Measurements from ENCODE around the gene PDE3A.

Gene PDE3A

DNA sequence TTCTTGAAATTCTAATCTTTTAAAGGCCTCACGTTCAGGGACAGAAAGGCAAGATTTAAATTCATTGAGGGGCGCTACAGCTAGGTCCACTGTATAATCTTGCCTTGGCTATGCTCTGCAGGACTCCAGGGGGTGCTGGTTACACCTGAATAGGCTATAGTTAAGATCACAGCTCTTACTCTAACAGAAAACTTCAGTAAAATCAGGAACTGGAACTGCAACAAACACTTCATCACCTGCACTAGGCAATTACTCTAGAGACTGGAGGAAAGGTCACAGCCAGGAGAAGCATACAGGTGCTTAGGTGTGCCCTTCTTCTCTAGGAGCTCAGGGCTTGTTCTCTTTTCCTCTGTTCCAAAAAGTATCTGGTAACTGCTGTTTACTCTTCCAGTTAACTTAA is 347.7 kb downstream of the PDE3A start:
- Histone ChIP-seq H3K9me3 (ENCODE audit: insufficient read depth, low read depth, low read length) (no peaks in the 10 kb centered on the region), H3K4me3 (ENCODE audit: low read length, poor library complexity, severe bottlenecking) (no peak overlapping the region), H4K20me1 (ENCODE audit: insufficient read depth, low read length, poor library complexity, severe bottlenecking) (no peaks in the 10 kb centered on the region), H3F3A (ENCODE audit: low read depth) (no peaks in the 10 kb centered on the region), H3K4me2 (ENCODE audit: low read depth, low read length, poor library complexity, severe bottlenecking) (no peak overlapping the region), H3K9ac (ENCODE audit: low read depth, low read length, poor library complexity, severe bottlenecking) (no peak overlapping the region), H2AFZ (ENCODE audit: low read length) (no peak overlapping the region), H3K79me2 (ENCODE audit: insufficient read depth, low read length) (no peaks in the 10 kb centered on the region), H3K27me3 (ENCODE audit: insufficient read depth, low read length, poor library complexity, severe bottlenecking) (no peaks in the 10 kb centered on the region), H3K36me3 (ENCODE audit: insufficient read depth, low read length) (no peaks in the 10 kb centered on the region), H3K9me2 (replicated peaks; ENCODE audit: low read depth, low read length) (no peaks in the 10 kb centered on the region), H3K4me1 (ENCODE audit: insufficient read depth, low read length, poor library complexity, severe bottlenecking) (no peaks in the 10 kb centered on the region)
- no peak for TF ChIP-seq EZH2phosphoT487 (IDR thresholded peaks at IDR 0.05; ENCODE audit: borderline replicate concordance)
- TF ChIP-seq, protein P1, sequence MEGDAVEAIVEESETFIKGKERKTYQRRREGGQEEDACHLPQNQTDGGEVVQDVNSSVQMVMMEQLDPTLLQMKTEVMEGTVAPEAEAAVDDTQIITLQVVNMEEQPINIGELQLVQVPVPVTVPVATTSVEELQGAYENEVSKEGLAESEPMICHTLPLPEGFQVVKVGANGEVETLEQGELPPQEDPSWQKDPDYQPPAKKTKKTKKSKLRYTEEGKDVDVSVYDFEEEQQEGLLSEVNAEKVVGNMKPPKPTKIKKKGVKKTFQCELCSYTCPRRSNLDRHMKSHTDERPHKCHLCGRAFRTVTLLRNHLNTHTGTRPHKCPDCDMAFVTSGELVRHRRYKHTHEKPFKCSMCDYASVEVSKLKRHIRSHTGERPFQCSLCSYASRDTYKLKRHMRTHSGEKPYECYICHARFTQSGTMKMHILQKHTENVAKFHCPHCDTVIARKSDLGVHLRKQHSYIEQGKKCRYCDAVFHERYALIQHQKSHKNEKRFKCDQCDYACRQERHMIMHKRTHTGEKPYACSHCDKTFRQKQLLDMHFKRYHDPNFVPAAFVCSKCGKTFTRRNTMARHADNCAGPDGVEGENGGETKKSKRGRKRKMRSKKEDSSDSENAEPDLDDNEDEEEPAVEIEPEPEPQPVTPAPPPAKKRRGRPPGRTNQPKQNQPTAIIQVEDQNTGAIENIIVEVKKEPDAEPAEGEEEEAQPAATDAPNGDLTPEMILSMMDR (conservative IDR thresholded peaks at IDR 0.05; ENCODE audit: low read length) = peak; percentile 42; the same call in 1 of the 2 replicates

DNA sequence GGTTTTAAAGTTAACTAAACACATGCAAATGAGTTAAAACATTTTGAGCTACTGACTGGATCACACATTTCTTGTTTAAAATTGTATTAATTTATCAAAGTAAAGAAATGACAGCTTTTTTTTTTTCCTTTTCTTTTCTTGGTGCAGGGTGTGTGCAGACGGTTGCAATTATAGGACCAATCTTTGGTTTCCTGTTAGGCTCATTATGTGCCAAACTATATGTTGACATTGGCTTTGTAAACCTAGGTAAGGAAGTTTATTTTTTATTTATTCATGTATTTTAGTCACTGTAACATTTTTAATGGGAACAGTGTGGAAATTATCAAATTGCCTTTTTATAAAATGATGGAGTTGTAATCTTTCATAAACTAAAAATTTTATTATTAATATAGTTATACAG is 348.6 kb downstream of the PDE3A start:
- no peaks in the 10 kb centered on the region for H3K36me3 ChIP-seq (ENCODE audit: insufficient read depth, low read length)
- H3K9ac ChIP-seq (ENCODE audit: low read depth, low read length, poor library complexity, severe bottlenecking) = no peak overlapping the region
- H3K79me2 ChIP-seq (ENCODE audit: insufficient read depth, low read length) = no peaks in the 10 kb centered on the region
- TF ChIP-seq, protein P1 (conservative IDR thresholded peaks at IDR 0.05; ENCODE audit: low read length) = no peak
- no peaks in the 10 kb centered on the region for H3K9me3 ChIP-seq (ENCODE audit: insufficient read depth, low read depth, low read length)
- H3K4me1 ChIP-seq (ENCODE audit: insufficient read depth, low read length, poor library complexity, severe bottlenecking) = no peaks in the 10 kb centered on the region
- no peak overlapping the region for H3K4me3 ChIP-seq (ENCODE audit: low read length, poor library complexity, severe bottlenecking)
- no peaks in the 10 kb centered on the region for H3K27me3 ChIP-seq (ENCODE audit: insufficient read depth, low read length, poor library complexity, severe bottlenecking)
- no peaks in the 10 kb centered on the region for H4K20me1 ChIP-seq (ENCODE audit: insufficient read depth, low read length, poor library complexity, severe bottlenecking)
- H3F3A ChIP-seq (ENCODE audit: low read depth) = no peaks in the 10 kb centered on the region
- H3K9me2 ChIP-seq (replicated peaks; ENCODE audit: low read depth, low read length) = no peaks in the 10 kb centered on the region
- no peak overlapping the region for H2AFZ ChIP-seq (ENCODE audit: low read length)
- H3K4me2 ChIP-seq (ENCODE audit: low read depth, low read length, poor library complexity, severe bottlenecking) = no peak overlapping the region

DNA sequence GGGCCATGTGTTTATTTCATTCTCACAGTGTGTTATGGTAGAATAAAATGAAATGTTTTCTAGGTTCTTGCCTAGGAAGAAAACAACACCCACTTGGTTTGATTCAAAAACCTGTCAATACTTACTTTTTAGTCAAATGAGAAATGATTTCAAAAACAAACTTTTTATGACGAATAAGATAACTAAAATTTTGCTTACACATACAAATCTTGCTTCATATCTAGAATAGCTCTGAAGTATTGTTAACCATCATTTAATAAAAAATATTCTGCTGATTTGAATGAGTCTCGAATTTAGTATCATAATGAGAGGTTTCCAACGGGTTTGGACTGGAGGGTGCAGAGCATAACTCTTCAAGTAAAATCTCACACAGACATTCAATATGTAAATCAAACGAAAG is 350.0 kb downstream of the PDE3A start:
- H3K36me3 ChIP-seq (ENCODE audit: insufficient read depth, low read length) = no peaks in the 10 kb centered on the region
- no peaks in the 10 kb centered on the region for H3F3A ChIP-seq (ENCODE audit: low read depth)
- no peaks in the 10 kb centered on the region for H3K27me3 ChIP-seq (ENCODE audit: insufficient read depth, low read length, poor library complexity, severe bottlenecking)
- no peak overlapping the region for H3K4me2 ChIP-seq (ENCODE audit: low read depth, low read length, poor library complexity, severe bottlenecking)
- H3K9ac ChIP-seq (ENCODE audit: low read depth, low read length, poor library complexity, severe bottlenecking) = no peak overlapping the region
- TF ChIP-seq, protein P1 (conservative IDR thresholded peaks at IDR 0.05; ENCODE audit: low read length) = no peak
- no peak for TF ChIP-seq EZH2phosphoT487 (IDR thresholded peaks at IDR 0.05; ENCODE audit: borderline replicate concordance)
- H3K4me1 ChIP-seq (ENCODE audit: insufficient read depth, low read length, poor library complexity, severe bottlenecking) = no peaks in the 10 kb centered on the region
- H4K20me1 ChIP-seq (ENCODE audit: insufficient read depth, low read length, poor library complexity, severe bottlenecking) = no peaks in the 10 kb centered on the region
- no peak overlapping the region for H3K4me3 ChIP-seq (ENCODE audit: low read length, poor library complexity, severe bottlenecking)
- no peak overlapping the region for H2AFZ ChIP-seq (ENCODE audit: low read length)
- no peaks in the 10 kb centered on the region for H3K79me2 ChIP-seq (ENCODE audit: insufficient read depth, low read length)
- H3K9me3 ChIP-seq (ENCODE audit: insufficient read depth, low read depth, low read length) = no peaks in the 10 kb centered on the region
- no peaks in the 10 kb centered on the region for H3K9me2 ChIP-seq (replicated peaks; ENCODE audit: low read depth, low read length)

Measured in Loucy (cell line).